Measurements from ENCODE around the gene ANXA7.

Gene ANXA7

GRCh38 chr10:73388228-73388627 lies 25.6 kb downstream of the ANXA7 start:
- Histone ChIP-seq H3K9me3 (ENCODE audit: control insufficient read depth in 5 of 5, low read length in 5 of 5) (no peaks in the 10 kb centered on the region), H3K36me3 (ENCODE audit: control insufficient read depth in 5 of 5, insufficient read depth in 5 of 5, low read length in 5 of 5) (peaks cover 39 to 71% (median 58%) of the 10 kb centered on the region in 5 donors), H3K9ac (ENCODE audit: low read length in 5 of 5) (peak overlapping the region in 1 of 5 donors; percentile 20), H3K27ac (ENCODE audit: low read depth, low read length) (no peak overlapping the region), H3K27me3 (ENCODE audit: control insufficient read depth in 5 of 5, insufficient read depth in 4 of 5, low read length in 5 of 5) (no peaks in the 10 kb centered on the region), H3K4me1 (ENCODE audit: control insufficient read depth in 5 of 5, insufficient read depth in 5 of 5, low read length in 5 of 5) (no peaks in the 10 kb centered on the region), H3K4me3 (ENCODE audit: low read depth in 1 of 5, low read length in 5 of 5) (no peak overlapping the region)

GRCh38 chr10:73386583-73386982 lies 27.3 kb downstream of the ANXA7 start:
- no peak overlapping the region for H3K9ac ChIP-seq (ENCODE audit: low read length in 5 of 5)
- no peaks in the 10 kb centered on the region for H3K9me3 ChIP-seq (ENCODE audit: control insufficient read depth in 5 of 5, low read length in 5 of 5)
- H3K4me3 ChIP-seq (ENCODE audit: low read depth in 1 of 5, low read length in 5 of 5), result no peak overlapping the region
- no peak overlapping the region for H3K27ac ChIP-seq (ENCODE audit: low read depth, low read length)
- H3K4me1 ChIP-seq (ENCODE audit: control insufficient read depth in 5 of 5, insufficient read depth in 5 of 5, low read length in 5 of 5), result no peaks in the 10 kb centered on the region
- H3K36me3 ChIP-seq (ENCODE audit: control insufficient read depth in 5 of 5, insufficient read depth in 5 of 5, low read length in 5 of 5), result peaks cover 48 to 82% (median 70%) of the 10 kb centered on the region in 5 donors
- H3K27me3 ChIP-seq (ENCODE audit: control insufficient read depth in 5 of 5, insufficient read depth in 4 of 5, low read length in 5 of 5), result no peaks in the 10 kb centered on the region

GRCh38 chr10:73379064-73379748 lies 34.7 kb downstream of the ANXA7 start:
- Histone ChIP-seq H3K4me3 (ENCODE audit: low read depth in 1 of 5, low read length in 5 of 5) (no peak overlapping the region), H3K4me1 (ENCODE audit: control insufficient read depth in 5 of 5, insufficient read depth in 5 of 5, low read length in 5 of 5) (no peaks in the 10 kb centered on the region), H3K27me3 (ENCODE audit: control insufficient read depth in 5 of 5, insufficient read depth in 4 of 5, low read length in 5 of 5) (no peaks in the 10 kb centered on the region), H3K9me3 (ENCODE audit: control insufficient read depth in 5 of 5, low read length in 5 of 5) (no peaks in the 10 kb centered on the region), H3K36me3 (ENCODE audit: control insufficient read depth in 5 of 5, insufficient read depth in 5 of 5, low read length in 5 of 5) (peaks cover 58 to 88% (median 78%) of the 10 kb centered on the region in 5 donors), H3K27ac (ENCODE audit: low read depth, low read length) (no peak overlapping the region), H3K9ac (ENCODE audit: low read length in 5 of 5) (no peak overlapping the region)

GRCh38 chr10:73376679-73377078 lies 37.2 kb downstream of the ANXA7 start:
- Histone ChIP-seq H3K27ac (ENCODE audit: low read depth, low read length) (no peak overlapping the region), H3K36me3 (ENCODE audit: control insufficient read depth in 5 of 5, insufficient read depth in 5 of 5, low read length in 5 of 5) (peaks cover 51 to 79% (median 63%) of the 10 kb centered on the region in 5 donors), H3K4me3 (ENCODE audit: low read depth in 1 of 5, low read length in 5 of 5) (no peak overlapping the region), H3K9me3 (ENCODE audit: control insufficient read depth in 5 of 5, low read length in 5 of 5) (no peaks in the 10 kb centered on the region), H3K4me1 (ENCODE audit: control insufficient read depth in 5 of 5, insufficient read depth in 5 of 5, low read length in 5 of 5) (no peaks in the 10 kb centered on the region), H3K9ac (ENCODE audit: low read length in 5 of 5) (no peak overlapping the region), H3K27me3 (ENCODE audit: control insufficient read depth in 5 of 5, insufficient read depth in 4 of 5, low read length in 5 of 5) (no peaks in the 10 kb centered on the region)

GRCh38 chr10:73368238-73368637 lies 45.6 kb downstream of the ANXA7 start:
- peaks cover 9 to 58% (median 39%) of the 10 kb centered on the region in 5 donors for H3K36me3 ChIP-seq (ENCODE audit: control insufficient read depth in 5 of 5, insufficient read depth in 5 of 5, low read length in 5 of 5)
- H3K4me1 ChIP-seq (ENCODE audit: control insufficient read depth in 5 of 5, insufficient read depth in 5 of 5, low read length in 5 of 5), result no peaks in the 10 kb centered on the region
- H3K9me3 ChIP-seq (ENCODE audit: control insufficient read depth in 5 of 5, low read length in 5 of 5), result no peaks in the 10 kb centered on the region
- H3K4me3 ChIP-seq (ENCODE audit: low read depth in 1 of 5, low read length in 5 of 5), result no peak overlapping the region
- no peaks in the 10 kb centered on the region for H3K27me3 ChIP-seq (ENCODE audit: control insufficient read depth in 5 of 5, insufficient read depth in 4 of 5, low read length in 5 of 5)
- H3K9ac ChIP-seq (ENCODE audit: low read length in 5 of 5), result no peak overlapping the region
- H3K27ac ChIP-seq (ENCODE audit: low read depth, low read length), result no peak overlapping the region

- H3K27me3 ChIP-seq (ENCODE audit: control insufficient read depth in 5 of 5, insufficient read depth in 4 of 5, low read length in 5 of 5), result no peaks in the 10 kb centered on the region
- peak overlapping the region in 1 of 5 donors; percentile 14 for H3K9ac ChIP-seq (ENCODE audit: low read length in 5 of 5)
- H3K27ac ChIP-seq (ENCODE audit: low read depth, low read length), result no peak overlapping the region
- no peak overlapping the region for H3K4me3 ChIP-seq (ENCODE audit: low read depth in 1 of 5, low read length in 5 of 5)
- H3K9me3 ChIP-seq (ENCODE audit: control insufficient read depth in 5 of 5, low read length in 5 of 5), result peaks cover 0 to 2% (median 0%) of the 10 kb centered on the region in 5 donors
- peaks cover 13 to 50% (median 37%) of the 10 kb centered on the region in 5 donors for H3K36me3 ChIP-seq (ENCODE audit: control insufficient read depth in 5 of 5, insufficient read depth in 5 of 5, low read length in 5 of 5)
- peaks cover 0 to 2% (median 0%) of the 10 kb centered on the region in 5 donors for H3K4me1 ChIP-seq (ENCODE audit: control insufficient read depth in 5 of 5, insufficient read depth in 5 of 5, low read length in 5 of 5)
These were observed 47.2 kb downstream of the ANXA7 start for GRCh38 chr10:73366381-73367298.

GRCh38 chr10:73364964-73365363 lies 48.9 kb downstream of the ANXA7 start:
- H3K27ac ChIP-seq (ENCODE audit: low read depth, low read length), result no peak overlapping the region
- H3K27me3 ChIP-seq (ENCODE audit: control insufficient read depth in 5 of 5, insufficient read depth in 4 of 5, low read length in 5 of 5), result no peaks in the 10 kb centered on the region
- no peak overlapping the region for H3K9ac ChIP-seq (ENCODE audit: low read length in 5 of 5)
- peaks cover 0 to 2% (median 0%) of the 10 kb centered on the region in 5 donors for H3K9me3 ChIP-seq (ENCODE audit: control insufficient read depth in 5 of 5, low read length in 5 of 5)
- no peak overlapping the region for H3K4me3 ChIP-seq (ENCODE audit: low read depth in 1 of 5, low read length in 5 of 5)
- peaks cover 10 to 43% (median 35%) of the 10 kb centered on the region in 5 donors for H3K36me3 ChIP-seq (ENCODE audit: control insufficient read depth in 5 of 5, insufficient read depth in 5 of 5, low read length in 5 of 5)
- peaks cover 0 to 2% (median 0%) of the 10 kb centered on the region in 5 donors for H3K4me1 ChIP-seq (ENCODE audit: control insufficient read depth in 5 of 5, insufficient read depth in 5 of 5, low read length in 5 of 5)

- no peak overlapping the region for H3K27ac ChIP-seq (ENCODE audit: low read depth, low read length)
- H3K9ac ChIP-seq (ENCODE audit: low read length in 5 of 5), result no peak overlapping the region
- no peaks in the 10 kb centered on the region for H3K27me3 ChIP-seq (ENCODE audit: control insufficient read depth in 5 of 5, insufficient read depth in 4 of 5, low read length in 5 of 5)
- H3K4me3 ChIP-seq (ENCODE audit: low read depth in 1 of 5, low read length in 5 of 5), result peak overlapping the region in 2 of 5 donors; percentile 91 to 94
- H3K36me3 ChIP-seq (ENCODE audit: control insufficient read depth in 5 of 5, insufficient read depth in 5 of 5, low read length in 5 of 5), result peaks cover 3 to 5% (median 4%) of the 10 kb centered on the region in 5 donors
- peaks cover 0 to 31% (median 23%) of the 10 kb centered on the region in 5 donors for H3K4me1 ChIP-seq (ENCODE audit: control insufficient read depth in 5 of 5, insufficient read depth in 5 of 5, low read length in 5 of 5)
- peaks cover 0 to 2% (median 0%) of the 10 kb centered on the region in 5 donors for H3K9me3 ChIP-seq (ENCODE audit: control insufficient read depth in 5 of 5, low read length in 5 of 5)
These were observed 54.4 kb downstream of the ANXA7 start for GRCh38 chr10:73359492-73359891.

- peak within 1 kb of the TSS; percentile 86 to 95 (median 87) for H3K9ac ChIP-seq (ENCODE audit: low read length in 5 of 5)
- H3K4me1 ChIP-seq (ENCODE audit: control insufficient read depth in 5 of 5, insufficient read depth in 5 of 5, low read length in 5 of 5), result peaks cover 0 to 31% (median 23%) of the 10 kb centered on the region in 5 donors
- peaks cover 0 to 2% (median 0%) of the 10 kb centered on the region in 5 donors for H3K9me3 ChIP-seq (ENCODE audit: control insufficient read depth in 5 of 5, low read length in 5 of 5)
- H3K27ac ChIP-seq (ENCODE audit: low read depth, low read length), result no peak within 1 kb of the TSS
- peak within 1 kb of the TSS; percentile 89 to 94 (median 92) for H3K4me3 ChIP-seq (ENCODE audit: low read depth in 1 of 5, low read length in 5 of 5)
- H3K36me3 ChIP-seq (ENCODE audit: control insufficient read depth in 5 of 5, insufficient read depth in 5 of 5, low read length in 5 of 5), result peaks cover 0 to 5% (median 0%) of the 10 kb centered on the region in 5 donors
- H3K27me3 ChIP-seq (ENCODE audit: control insufficient read depth in 5 of 5, insufficient read depth in 4 of 5, low read length in 5 of 5), result no peaks in the 10 kb centered on the region
These were observed 55.3 kb downstream of the ANXA7 start, which contains the start of gene CFAP70 for GRCh38 chr10:73358331-73359279. CFAP70 (minus strand) TSS chr10:73358864; CDS start chr10:73354796, 4,068 bp downstream.
